Heart left ventricle (tissue), 13 donors: ENCODE data around the gene OR4E1.

ENCODE experiments used
- CTCF ChIP-seq, 12 donors: fragments of 200-600 bp; sonication (generic) in 4 of 12; IDR thresholded peaks; one replicate each; pipeline versions ENCODE4 v1.5.0 to v1.8.0; 2018 to 2022; ENCODE audit warnings: antibody characterized with exemption in 12 of 12, mild to moderate bottlenecking in 5 of 12
- POLR2A ChIP-seq, 2 donors: fragments of 450-650 bp; IDR thresholded peaks; one replicate each; pipeline ENCODE4 v1.6.1; 2017; ENCODE audit warnings: antibody characterized with exemption in 2 of 2, mild to moderate bottlenecking in 2 of 2, moderate library complexity in 2 of 2
- donor health status: ischemic (EF 13 %, LVEDD 7.1; RV severe dilation, severe dysfunction).
- donor health status: DM: no; HTN: yes; CAD: no.
- donor health status: DM: no; HTN: no; CAD: no.
- donor health status: ischemic (EF 25% LVEDD 6.9; RV normal size, moderate dysfunction).
- donor health status: ischemic (EF 25% LVEDD 5.7; RV mildly dilated, moderate dysfunction).
- donor health status: ischemic (EF 35%, LVEDD 5.7; RV mildly dilated, moderate dysfunction).
- donor health status: nonischemic (EF 11% LVEDD 7.7; RV severe dilation, severe dysfunction).
- donor health status: DM: yes; HTN: yes; CAD: no.
- donor health status: PGD.
- donor health status: ischemic (EF 29% LVEDD 5.4; RV normal size, mild dysfunction).
- donor health status: nonischemic (EF 23%, LVEDD 6.1; RV moderate dilation, normal function).

- TF ChIP-seq CTCF (IDR thresholded peaks at IDR 0.05) (no peak), POLR2A (IDR thresholded peaks at IDR 0.05) (no peak)
These were observed 42.5 kb downstream of the OR4E1 start for GRCh38 chr14:21631084-21631483.
